DND-41 (cell line): ENCODE results near the gene UPK1A.

Experiments used
- ATAC-seq: fragments of 200-7000 bp; cut with Tn5 transposase; 3 replicates; pipeline ENCODE4 v1.9.1; 2021; ENCODE audit warnings: low read depth; ENCODE audit not compliant: insufficient read depth
- DNase-seq: peaks from one replicate; pipeline ENCODE4 v3.0.0-alpha.2; 2020
- H2AFZ ChIP-seq: 2 replicates; pipeline ENCODE4 v1.6.0; 2012; ENCODE audit warnings: low read depth, low read length
- H3K27ac ChIP-seq: 2 replicates; pipeline ENCODE4 v1.5.1; 2012; ENCODE audit warnings: low read length, inconsistent platforms
- H3K27me3 ChIP-seq: fragments of 200-600 bp; sonication (generic); 2 replicates; pipeline ENCODE4 v1.6.0; 2012; ENCODE audit warnings: low read length, mild to moderate bottlenecking, inconsistent platforms; ENCODE audit not compliant: insufficient read depth, poor library complexity
- H3K36me3 ChIP-seq: 2 replicates; pipeline ENCODE4 v1.5.1; 2012; ENCODE audit warnings: low read length, inconsistent platforms; ENCODE audit not compliant: insufficient read depth
- H3K4me1 ChIP-seq: 2 replicates; pipeline ENCODE4 v1.5.1; 2012; ENCODE audit warnings: mild to moderate bottlenecking, low read length; ENCODE audit not compliant: insufficient read depth
- H3K4me2 ChIP-seq: 2 replicates; pipeline ENCODE4 v1.6.0; 2012; ENCODE audit warnings: mild to moderate bottlenecking, moderate library complexity, low read length, inconsistent platforms; ENCODE audit not compliant: insufficient read depth
- H3K4me3 ChIP-seq, 2 experiments: fragments of 200-600 bp in 1 of 2; shearing (Covaris generic) in 1 of 2; 2 replicates each; pipeline ENCODE4 v1.5.1; 2012 to 2016; ENCODE audit warnings: inconsistent platforms in 2 of 2, low read length in 2 of 2, mild to moderate bottlenecking in 2 of 2, low read depth in 1 of 2, moderate library complexity in 1 of 2
- H3K79me2 ChIP-seq: 2 replicates; pipeline ENCODE4 v1.6.0; 2012; ENCODE audit warnings: low read length, inconsistent platforms; ENCODE audit not compliant: insufficient read depth
- H3K9ac ChIP-seq: 2 replicates; pipeline ENCODE4 v1.6.0; 2012; ENCODE audit warnings: low read depth, mild to moderate bottlenecking, inconsistent platforms, low read length, moderate library complexity
- H3K9me3 ChIP-seq: 2 replicates; pipeline ENCODE4 v1.5.1; 2012; ENCODE audit warnings: low read length, moderate library complexity, mild to moderate bottlenecking, inconsistent platforms; ENCODE audit not compliant: insufficient read depth, severe bottlenecking
- H4K20me1 ChIP-seq: 2 replicates; pipeline ENCODE4 v1.6.0; 2012; ENCODE audit warnings: low read length; ENCODE audit not compliant: insufficient read depth
- EZH2 ChIP-seq: IDR thresholded peaks from 3 replicates; pipeline ENCODE4 v1.6.1; 2012; ENCODE audit warnings: borderline replicate concordance, low read depth, mild to moderate bottlenecking, moderate library complexity, low read length, inconsistent platforms; ENCODE audit not compliant: severe bottlenecking
- TF ChIP-seq, protein P1 (sequence below): IDR thresholded peaks from 2 replicates; pipeline ENCODE4 v1.5.1; 2012; ENCODE audit warnings: borderline replicate concordance, low read length, moderate library complexity, mild to moderate bottlenecking; ENCODE audit not compliant: poor library complexity, severe bottlenecking; ENCODE audit errors: extremely low read depth

UPK1A gene

DNA sequence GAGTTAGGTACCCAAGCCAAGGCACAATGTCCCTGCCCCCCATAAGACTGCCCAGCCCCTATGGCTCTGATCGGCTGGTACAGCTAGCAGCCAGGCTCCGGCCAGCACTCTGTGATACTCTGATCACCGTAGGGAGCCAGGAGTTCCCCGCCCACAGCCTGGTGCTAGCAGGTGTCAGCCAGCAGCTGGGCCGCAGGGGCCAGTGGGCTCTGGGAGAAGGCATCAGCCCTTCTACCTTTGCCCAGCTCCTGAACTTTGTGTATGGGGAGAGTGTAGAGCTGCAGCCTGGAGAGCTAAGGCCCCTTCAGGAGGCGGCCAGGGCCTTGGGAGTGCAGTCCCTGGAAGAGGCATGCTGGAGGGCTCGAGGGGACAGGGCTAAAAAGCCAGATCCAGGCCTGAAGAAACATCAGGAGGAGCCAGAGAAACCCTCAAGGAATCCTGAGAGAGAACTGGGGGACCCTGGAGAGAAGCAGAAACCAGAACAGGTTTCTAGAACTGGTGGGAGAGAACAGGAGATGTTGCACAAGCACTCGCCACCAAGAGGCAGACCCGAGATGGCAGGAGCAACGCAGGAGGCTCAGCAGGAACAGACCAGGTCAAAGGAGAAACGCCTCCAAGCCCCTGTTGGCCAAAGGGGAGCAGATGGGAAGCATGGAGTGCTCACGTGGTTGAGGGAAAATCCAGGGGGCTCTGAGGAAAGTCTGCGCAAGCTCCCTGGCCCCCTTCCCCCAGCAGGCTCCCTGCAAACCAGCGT, 48.5 kb downstream of the UPK1A start:
- H3K4me1 ChIP-seq = peaks cover 30% of the 10 kb centered on the region
- DNase-seq = no peak

DNA sequence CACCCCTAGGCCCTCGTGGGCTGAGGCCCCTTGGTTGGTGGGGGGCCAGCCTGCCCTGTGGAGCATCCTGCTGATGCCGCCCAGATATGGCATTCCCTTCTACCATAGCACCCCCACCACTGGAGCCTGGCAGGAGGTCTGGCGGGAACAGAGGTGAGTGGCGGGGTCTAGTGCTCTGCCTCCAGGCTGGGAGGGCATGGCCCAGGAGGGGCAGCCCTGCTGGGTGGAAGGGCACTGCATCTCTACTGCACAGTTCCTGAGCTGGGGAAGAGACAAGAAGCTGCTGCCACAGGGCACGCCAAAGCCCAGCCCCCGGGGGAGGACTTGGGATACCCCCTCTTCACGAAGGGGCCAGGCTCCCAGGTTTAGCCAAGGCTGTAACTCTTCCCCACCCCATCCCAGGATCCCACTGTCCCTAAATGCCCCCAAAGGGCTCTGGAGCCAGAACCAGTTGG, 49.1 kb downstream of the UPK1A start:
- no peak for ATAC-seq
- peaks cover 15% of the 10 kb centered on the region for H3K36me3 ChIP-seq
- peaks cover 20% of the 10 kb centered on the region for H4K20me1 ChIP-seq
- H3K79me2 ChIP-seq = peaks cover 37% of the 10 kb centered on the region
- H3K9ac ChIP-seq = no peak overlapping the region; the same call in 1 of the 2 replicates
- H3K4me3 ChIP-seq = no peak overlapping the region
- H3K4me2 ChIP-seq = peak overlapping the region; percentile 96; the same call in 1 of the 2 replicates
- TF ChIP-seq EZH2 = no peak
- TF ChIP-seq, protein P1, sequence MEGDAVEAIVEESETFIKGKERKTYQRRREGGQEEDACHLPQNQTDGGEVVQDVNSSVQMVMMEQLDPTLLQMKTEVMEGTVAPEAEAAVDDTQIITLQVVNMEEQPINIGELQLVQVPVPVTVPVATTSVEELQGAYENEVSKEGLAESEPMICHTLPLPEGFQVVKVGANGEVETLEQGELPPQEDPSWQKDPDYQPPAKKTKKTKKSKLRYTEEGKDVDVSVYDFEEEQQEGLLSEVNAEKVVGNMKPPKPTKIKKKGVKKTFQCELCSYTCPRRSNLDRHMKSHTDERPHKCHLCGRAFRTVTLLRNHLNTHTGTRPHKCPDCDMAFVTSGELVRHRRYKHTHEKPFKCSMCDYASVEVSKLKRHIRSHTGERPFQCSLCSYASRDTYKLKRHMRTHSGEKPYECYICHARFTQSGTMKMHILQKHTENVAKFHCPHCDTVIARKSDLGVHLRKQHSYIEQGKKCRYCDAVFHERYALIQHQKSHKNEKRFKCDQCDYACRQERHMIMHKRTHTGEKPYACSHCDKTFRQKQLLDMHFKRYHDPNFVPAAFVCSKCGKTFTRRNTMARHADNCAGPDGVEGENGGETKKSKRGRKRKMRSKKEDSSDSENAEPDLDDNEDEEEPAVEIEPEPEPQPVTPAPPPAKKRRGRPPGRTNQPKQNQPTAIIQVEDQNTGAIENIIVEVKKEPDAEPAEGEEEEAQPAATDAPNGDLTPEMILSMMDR = no peak
- peaks cover 35% of the 10 kb centered on the region for H3K4me1 ChIP-seq
- no peak for DNase-seq
- H3K27ac ChIP-seq = no peak overlapping the region
- no peak overlapping the region for H2AFZ ChIP-seq
- no peaks in the 10 kb centered on the region for H3K27me3 ChIP-seq
- H3K9me3 ChIP-seq = no peaks in the 10 kb centered on the region

More for the DNA sequence above, 48.5 kb downstream of the UPK1A start:
- Histone ChIP-seq H3K9me3 (no peaks in the 10 kb centered on the region), H3K4me3 (no peak overlapping the region), H3K27ac (no peak overlapping the region), H2AFZ (no peak overlapping the region), H4K20me1 (peaks cover 14% of the 10 kb centered on the region), H3K9ac (no peak overlapping the region), H3K36me3 (peaks cover 9% of the 10 kb centered on the region), H3K79me2 (peaks cover 32% of the 10 kb centered on the region), H3K27me3 (no peaks in the 10 kb centered on the region), H3K4me2 (no peak overlapping the region)
- TF ChIP-seq, protein P1 = peak; percentile 43
- no peak for TF ChIP-seq EZH2
- ATAC-seq = no peak

DNA sequence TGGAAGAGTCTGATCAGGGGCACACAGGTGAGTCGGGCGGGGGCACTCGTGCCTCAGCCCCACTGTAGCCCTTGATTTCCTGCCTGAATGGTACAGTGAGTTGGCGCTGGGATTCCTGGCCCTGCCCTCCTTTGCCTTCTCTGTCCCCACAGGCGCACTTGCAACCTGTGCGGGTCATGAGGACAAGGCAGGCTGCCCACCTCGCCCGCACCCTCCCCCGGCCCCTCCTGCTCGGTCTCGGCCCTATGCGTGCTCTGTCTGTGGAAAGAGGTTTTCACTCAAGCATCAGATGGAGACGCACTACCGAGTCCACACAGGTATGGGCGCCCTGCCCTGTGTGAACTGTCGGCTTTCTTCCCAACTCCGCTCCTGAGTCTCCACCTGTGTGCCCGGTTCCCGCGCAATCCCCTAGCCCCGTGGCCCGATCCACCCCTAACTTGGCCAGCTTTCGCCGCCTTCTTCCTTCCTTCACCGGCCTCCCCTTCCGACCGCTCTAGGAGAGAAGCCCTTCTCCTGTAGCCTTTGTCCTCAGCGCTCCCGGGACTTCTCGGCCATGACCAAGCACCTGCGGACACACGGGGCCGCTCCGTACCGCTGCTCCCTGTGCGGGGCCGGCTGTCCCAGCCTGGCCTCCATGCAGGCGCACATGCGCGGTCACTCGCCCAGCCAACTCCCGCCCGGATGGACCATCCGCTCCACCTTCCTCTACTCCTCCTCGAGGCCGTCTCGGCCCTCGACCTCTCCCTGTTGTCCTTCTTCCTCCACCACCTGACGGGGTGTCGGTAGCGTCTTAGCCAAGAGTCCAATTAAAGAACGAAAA, 49.9 kb downstream of the UPK1A start:
- peak overlapping the region; percentile 80 for H3K27ac ChIP-seq
- peak overlapping the region; percentile 81 for H3K9ac ChIP-seq
- H2AFZ ChIP-seq = peak overlapping the region; percentile 96

More for the DNA sequence above, 49.9 kb downstream of the UPK1A start:
- Histone ChIP-seq H3K79me2 (peaks cover 43% of the 10 kb centered on the region), H3K4me2 (peak overlapping the region; percentile 96), H4K20me1 (peaks cover 25% of the 10 kb centered on the region), H3K27me3 (no peaks in the 10 kb centered on the region), H3K36me3 (peaks cover 22% of the 10 kb centered on the region), H3K9me3 (no peaks in the 10 kb centered on the region), H3K4me3 (peak overlapping the region; percentile 59 to 94; a peak in 3 of 4 replicates), H3K4me1 (peaks cover 38% of the 10 kb centered on the region)
- TF ChIP-seq EZH2 = no peak
- TF ChIP-seq, protein P1 = no peak
- no peak for ATAC-seq
- no peak for DNase-seq
